SK-N-SH treated with all-trans-retinoic acid at 6 μM for 48 hours (cell line): Measurements from ENCODE around the gene BRAT1.

Experiments used
- ATAC-seq: fragments of 200-7000 bp; cut with Tn5 transposase; 3 replicates; pipeline ENCODE4 v1.9.1; 2020; ENCODE audit warnings: mild to moderate bottlenecking, moderate library complexity
- ARNTL ChIP-seq: fragments of 450-650 bp; formaldehyde crosslinking; IDR thresholded peaks from 2 replicates; pipeline ENCODE4 v1.5.0; 2020; ENCODE audit warnings: low read depth, mild to moderate bottlenecking, moderate library complexity, borderline replicate concordance
- BACH2 ChIP-seq: fragments of 250-450 bp; sonication (Bioruptor Pico); IDR thresholded peaks from 2 replicates; pipeline ENCODE4 v1.9.0; 2021; ENCODE audit warnings: mild to moderate bottlenecking, borderline replicate concordance
- CREB5 ChIP-seq: fragments of 250-450 bp; sonication (Bioruptor Pico); IDR thresholded peaks from 2 replicates; pipeline ENCODE4 v1.5.1; 2020; ENCODE audit warnings: low read depth, mild to moderate bottlenecking, moderate library complexity
- CSDC2 ChIP-seq: fragments of 250-450 bp; sonication (Bioruptor Pico); IDR thresholded peaks from 2 replicates; pipeline ENCODE4 v1.5.0; 2020; ENCODE audit warnings: mild to moderate bottlenecking, moderate library complexity
- CSRNP3 ChIP-seq: fragments of 250-450 bp; sonication (Bioruptor Pico); IDR thresholded peaks from 2 replicates; pipeline ENCODE4 v1.5.1; 2021; ENCODE audit warnings: mild to moderate bottlenecking, moderate library complexity
- ESRRG ChIP-seq: fragments of 250-450 bp; sonication (Bioruptor Pico); IDR thresholded peaks from 2 replicates; pipeline ENCODE4 v1.6.1; 2021; ENCODE audit warnings: mild to moderate bottlenecking
- GLIS3 ChIP-seq: fragments of 250-450 bp; sonication (Bioruptor Pico); IDR thresholded peaks from 2 replicates; pipeline ENCODE4 v1.5.0; 2020; ENCODE audit warnings: mild to moderate bottlenecking, moderate library complexity
- ISL1 ChIP-seq: fragments of 250-450 bp; sonication (Bioruptor Pico); IDR thresholded peaks from 2 replicates; pipeline ENCODE4 v2.1.2; 2022; ENCODE audit warnings: mild to moderate bottlenecking, moderate library complexity
- OSR1 ChIP-seq: fragments of 250-450 bp; sonication (Bioruptor Pico); IDR thresholded peaks from 2 replicates; pipeline ENCODE4 v1.8.0; 2022; ENCODE audit warnings: moderate library complexity, mild to moderate bottlenecking, inconsistent platforms
- PATZ1 ChIP-seq: fragments of 250-450 bp; sonication (Bioruptor Pico); IDR thresholded peaks from 2 replicates; pipeline ENCODE4 v1.8.0; 2020; ENCODE audit warnings: mild to moderate bottlenecking, moderate library complexity, borderline replicate concordance
- POU6F1 ChIP-seq: fragments of 250-450 bp; sonication (Bioruptor Pico); IDR thresholded peaks from 2 replicates; pipeline ENCODE4 v1.8.0; 2021; ENCODE audit warnings: low read depth, mild to moderate bottlenecking, moderate library complexity, borderline replicate concordance
- PPARA ChIP-seq: fragments of 250-450 bp; sonication (Bioruptor Pico); IDR thresholded peaks from 2 replicates; pipeline ENCODE4 v1.5.0; 2020; ENCODE audit warnings: mild to moderate bottlenecking, borderline replicate concordance
- RARB ChIP-seq: fragments of 250-450 bp; sonication (Bioruptor Pico); IDR thresholded peaks from 2 replicates; pipeline ENCODE4 v1.8.0; 2021; ENCODE audit warnings: mild to moderate bottlenecking, moderate library complexity
- SNAI2 ChIP-seq: fragments of 250-450 bp; sonication (Bioruptor Pico); IDR thresholded peaks from 2 replicates; pipeline ENCODE4 v1.5.0; 2020; ENCODE audit warnings: mild to moderate bottlenecking, moderate library complexity
- TOX ChIP-seq: fragments of 250-450 bp; sonication (Bioruptor Pico); IDR thresholded peaks from 2 replicates; pipeline ENCODE4 v1.8.0; 2021; ENCODE audit warnings: mild to moderate bottlenecking, moderate library complexity, borderline replicate concordance
- TSHZ2 ChIP-seq: fragments of 250-450 bp; sonication (Bioruptor Pico); IDR thresholded peaks from 2 replicates; pipeline ENCODE4 v1.5.0; 2020; ENCODE audit warnings: mild to moderate bottlenecking, moderate library complexity
- ZC3H10 ChIP-seq: fragments of 250-450 bp; sonication (Bioruptor Pico); IDR thresholded peaks from 2 replicates; pipeline ENCODE4 v1.5.1; 2021; ENCODE audit warnings: mild to moderate bottlenecking, moderate library complexity
- ZFP3 ChIP-seq: fragments of 250-450 bp; sonication (Bioruptor Pico); IDR thresholded peaks from 2 replicates; pipeline ENCODE4 v1.5.0; 2020; ENCODE audit warnings: mild to moderate bottlenecking, moderate library complexity
- ZFP30 ChIP-seq: fragments of 450-650 bp; formaldehyde crosslinking; IDR thresholded peaks from 2 replicates; pipeline ENCODE4 v1.5.0; 2022; ENCODE audit warnings: mild to moderate bottlenecking, moderate library complexity
- ZNF565 ChIP-seq: fragments of 450-650 bp; formaldehyde crosslinking; conservative IDR thresholded peaks from 2 replicates; pipeline ENCODE4 v1.5.0; 2020; ENCODE audit warnings: low read depth, mild to moderate bottlenecking, moderate library complexity
- ZNF70 ChIP-seq: fragments of 450-650 bp; formaldehyde crosslinking; IDR thresholded peaks from 2 replicates; pipeline ENCODE4 v1.5.0; 2020; ENCODE audit warnings: mild to moderate bottlenecking, moderate library complexity
- ZNF8 ChIP-seq: fragments of 450-650 bp; formaldehyde crosslinking; IDR thresholded peaks from 2 replicates; pipeline ENCODE4 v1.5.0; 2020; ENCODE audit warnings: mild to moderate bottlenecking, moderate library complexity

BRAT1 gene

GRCh38 chr7:2516194-2516555 is 39.1 kb downstream of the BRAT1 start:
- TF ChIP-seq SNAI2 (CRISPR knock-in tag) (no peak), GLIS3 (no peak), CSDC2 (CRISPR knock-in tag) (no peak), TSHZ2 (CRISPR knock-in tag) (no peak), ZFP3 (no peak), ZNF8 (no peak), CSRNP3 (no peak), BACH2 (CRISPR knock-in tag) (no peak), ISL1 (CRISPR knock-in tag) (no peak), PPARA (CRISPR knock-in tag) (no peak), TOX (CRISPR knock-in tag) (no peak), ESRRG (CRISPR knock-in tag) (no peak), ZNF565 (CRISPR knock-in tag) (no peak), OSR1 (CRISPR knock-in tag) (no peak), ARNTL (CRISPR knock-in tag) (no peak), CREB5 (no peak), ZNF70 (CRISPR knock-in tag) (no peak), RARB (CRISPR knock-in tag) (no peak), ZC3H10 (CRISPR knock-in tag) (no peak), POU6F1 (no peak)
- TF ChIP-seq, all 23 proteins: peak for 0
- no peak for ATAC-seq

- no peak for ATAC-seq
- TF ChIP-seq CSDC2 (CRISPR knock-in tag) (no peak), ZFP30 (CRISPR knock-in tag) (no peak), ISL1 (CRISPR knock-in tag) (no peak), CREB5 (no peak), TSHZ2 (CRISPR knock-in tag) (no peak), TOX (CRISPR knock-in tag) (no peak), POU6F1 (no peak), GLIS3 (no peak), ZFP3 (no peak), CSRNP3 (no peak), RARB (CRISPR knock-in tag) (no peak), BACH2 (CRISPR knock-in tag) (no peak), PATZ1 (CRISPR knock-in tag) (no peak)
Observed at GRCh38 chr7:2515424-2516193, 39.7 kb downstream of the BRAT1 start.
